ENCODE measurements around the gene PUM2. TPM values are rescaled to one million over a fixed set of nuclear protein-coding genes. Genes with fewer than 3 reads are reported as not detected.
A peak's percentile ranks its signal among the peaks of the same experiment; 100 is the strongest.
"Not testable (repeated sequence)": the region's sequence is repeated elsewhere in the genome, so short reads cannot be mapped to it uniquely, and the experiment has no call there.

The PUM2 gene
- total and polyA plus RNA-seq, 4 experiments from 2014 or later, result 20.3 to 184 (median 90.7) TPM

DNA sequence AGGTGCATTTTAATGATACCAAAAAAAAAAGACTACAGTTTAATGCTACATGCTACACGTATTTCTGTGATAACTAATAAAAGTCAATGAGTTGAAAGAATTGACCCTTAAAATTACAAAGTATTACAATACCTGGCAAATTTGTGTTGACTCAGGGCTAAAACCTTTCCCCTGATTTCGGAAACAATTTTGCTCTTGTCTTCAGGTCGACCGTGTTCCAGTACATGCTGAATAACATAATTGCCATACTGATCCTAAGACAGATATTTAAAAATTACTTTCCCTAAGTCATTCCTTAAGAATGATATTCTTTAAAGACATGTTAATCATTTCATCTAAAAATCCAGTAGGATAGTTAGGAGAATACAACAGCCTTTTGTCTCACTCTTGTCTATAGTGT is 95.9 kb downstream of the PUM2 start:
- no peak for DNase-seq
- H3K4me3 ChIP-seq (ENCODE audit: low read length in 2 of 2), result no peak overlapping the region
- no peaks in the 10 kb centered on the region for H3K4me1 ChIP-seq (ENCODE audit: insufficient read depth, low read length)
- CTCF ChIA-PET (ENCODE audit: partially characterized antibody), result no interaction called here
- H3K27ac ChIP-seq (ENCODE audit: low read depth, low read length), result no peak overlapping the region
- H3K4me3 Mint-ChIP-seq, result no peak overlapping the region
- H3K27ac Mint-ChIP-seq, result no peak overlapping the region
- H3K36me3 ChIP-seq (ENCODE audit: insufficient read depth, low read length), result peaks cover 59% of the 10 kb centered on the region
- peaks cover 0 to 2% (median 0%) of the 10 kb centered on the region in 4 donors for H3K4me1 Mint-ChIP-seq
- H3K9me3 Mint-ChIP-seq, result no peaks in the 10 kb centered on the region
- no peaks in the 10 kb centered on the region for H3K9me3 ChIP-seq (ENCODE audit: control insufficient read depth in 1 of 2, low read length in 2 of 2)
- H3K27me3 ChIP-seq (ENCODE audit: insufficient read depth, low read length), result no peaks in the 10 kb centered on the region
- H3K36me3 Mint-ChIP-seq, result peaks cover 39 to 76% of the 10 kb centered on the region in 2 donors
- no peaks in the 10 kb centered on the region for H3K27me3 Mint-ChIP-seq
- POLR2A ChIA-PET (ENCODE audit: partially characterized antibody), result no interaction called here
- intact Hi-C loops (cut with micrococcal nuclease), result loop anchor here (5.0 kb wide), 1 partner anchor 73 kb away; no protein-coding TSS in a partner anchor

DNA sequence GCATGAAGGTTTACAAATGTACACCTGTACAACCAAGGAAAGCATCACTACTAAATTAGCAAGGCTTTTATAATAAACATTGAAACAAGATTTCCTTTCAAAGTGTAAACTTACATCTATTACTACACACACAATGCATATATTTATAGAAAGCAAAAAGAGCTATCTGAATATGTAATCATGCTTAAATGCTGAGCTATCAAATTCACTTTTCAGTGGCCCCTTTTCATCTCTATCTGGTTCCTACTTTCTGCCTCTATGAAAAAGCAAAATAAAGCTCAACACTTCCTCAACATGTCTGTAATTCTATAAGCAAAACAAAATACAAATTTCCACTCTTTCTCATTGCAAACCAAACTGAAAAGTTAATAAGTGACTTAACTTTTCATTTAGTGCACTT is 100.2 kb downstream of the PUM2 start:
- Mint-ChIP-seq H3K4me3 (no peak overlapping the region), H3K36me3 (peaks cover 55 to 78% of the 10 kb centered on the region in 2 donors), H3K27me3 (no peaks in the 10 kb centered on the region), H3K4me1 (peaks cover 0 to 2% (median 0%) of the 10 kb centered on the region in 4 donors), H3K27ac (peak overlapping the region in 1 of 7 donors; percentile 61), H3K9me3 (no peaks in the 10 kb centered on the region)
- ChIA-PET CTCF (ENCODE audit: partially characterized antibody) (no interaction called here), POLR2A (ENCODE audit: partially characterized antibody) (no interaction called here)
- no peaks in the 10 kb centered on the region for H3K27me3 ChIP-seq (ENCODE audit: insufficient read depth, low read length)
- H3K4me3 ChIP-seq (ENCODE audit: low read length in 2 of 2), result no peak overlapping the region
- H3K4me1 ChIP-seq (ENCODE audit: insufficient read depth, low read length), result no peaks in the 10 kb centered on the region
- peaks cover 45% of the 10 kb centered on the region for H3K36me3 ChIP-seq (ENCODE audit: insufficient read depth, low read length)
- DNase-seq, result no peak
- no peak overlapping the region for H3K27ac ChIP-seq (ENCODE audit: low read depth, low read length)
- H3K9me3 ChIP-seq (ENCODE audit: control insufficient read depth in 1 of 2, low read length in 2 of 2), result no peaks in the 10 kb centered on the region
- intact Hi-C loops (cut with micrococcal nuclease), result no loop called here

GRCh38 chr2:20249170-20249569 is 101.5 kb downstream of the PUM2 start:
- Histone ChIP-seq H3K4me3 (ENCODE audit: low read length in 2 of 2) (no peak overlapping the region), H3K36me3 (ENCODE audit: insufficient read depth, low read length) (peaks cover 35% of the 10 kb centered on the region), H3K27me3 (ENCODE audit: insufficient read depth, low read length) (no peaks in the 10 kb centered on the region), H3K9me3 (ENCODE audit: control insufficient read depth in 1 of 2, low read length in 2 of 2) (no peaks in the 10 kb centered on the region), H3K4me1 (ENCODE audit: insufficient read depth, low read length) (no peaks in the 10 kb centered on the region), H3K27ac (ENCODE audit: low read depth, low read length) (no peak overlapping the region)
- no peaks in the 10 kb centered on the region for H3K9me3 Mint-ChIP-seq
- H3K27me3 Mint-ChIP-seq, result no peaks in the 10 kb centered on the region
- H3K4me1 Mint-ChIP-seq, result peaks cover 0 to 4% (median under 1%) of the 10 kb centered on the region in 4 donors
- DNase-seq, result no peak
- peaks cover 48 to 66% of the 10 kb centered on the region in 2 donors for H3K36me3 Mint-ChIP-seq
- no peak overlapping the region for H3K4me3 Mint-ChIP-seq
- ChIA-PET POLR2A (ENCODE audit: partially characterized antibody) (no interaction called here), CTCF (ENCODE audit: partially characterized antibody) (no interaction called here)
- H3K27ac Mint-ChIP-seq, result peak overlapping the region in 3 of 7 donors; percentile 36 to 90 (median 76)
- intact Hi-C loops (cut with micrococcal nuclease), result loop anchor here (10.0 kb wide), 1 partner anchor 406 kb away; the partner anchor contains the start of gene HS1BP3

GRCh38 chr2:20247084-20247483 is 103.6 kb downstream of the PUM2 start:
- Mint-ChIP-seq H3K36me3 (peaks cover 42 to 45% of the 10 kb centered on the region in 2 donors), H3K4me3 (no peak overlapping the region), H3K9me3 (peaks cover 0 to 2% (median 0%) of the 10 kb centered on the region in 8 donors)

DNA sequence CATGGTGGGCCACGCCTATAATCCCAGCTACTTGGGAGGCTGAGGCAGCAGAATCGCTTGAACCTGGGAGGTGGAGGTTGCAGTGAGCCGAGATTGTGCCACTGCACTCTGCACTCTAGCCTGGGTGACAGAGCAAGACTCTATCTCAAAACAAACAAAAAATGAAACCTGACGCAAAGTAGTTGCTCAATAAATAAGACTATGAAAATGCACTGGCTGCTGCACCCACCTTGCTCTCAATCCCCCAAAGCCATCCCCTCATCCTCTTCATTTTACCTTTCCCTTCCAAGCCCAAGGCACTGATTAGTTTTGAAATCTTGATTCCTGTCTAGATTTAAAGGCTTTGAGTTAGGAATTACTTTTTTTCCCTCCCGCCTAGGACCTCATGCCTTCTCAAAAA is 107.0 kb downstream of the PUM2 start:
- H3K9me3 ChIP-seq (ENCODE audit: control insufficient read depth in 1 of 2, low read length in 2 of 2); H3K4me1 ChIP-seq (ENCODE audit: insufficient read depth, low read length); H3K4me3 ChIP-seq (ENCODE audit: low read length in 2 of 2); H3K4me1 Mint-ChIP-seq; H3K27me3 ChIP-seq (ENCODE audit: insufficient read depth, low read length); CTCF ChIA-PET (ENCODE audit: partially characterized antibody); H3K27ac ChIP-seq (ENCODE audit: low read depth, low read length); H3K27me3 Mint-ChIP-seq; POLR2A ChIA-PET (ENCODE audit: partially characterized antibody); H3K36me3 ChIP-seq (ENCODE audit: insufficient read depth, low read length); H3K4me3 Mint-ChIP-seq; H3K9me3 Mint-ChIP-seq; DNase-seq: not testable (repeated sequence)
- H3K36me3 Mint-ChIP-seq, result peaks cover 14 to 15% of the 10 kb centered on the region in 2 donors
- peak overlapping the region in 3 of 7 donors; percentile 10 to 40 (median 31) for H3K27ac Mint-ChIP-seq
- intact Hi-C loops (cut with micrococcal nuclease), result loop anchor here (10.0 kb wide), 1 partner anchor 411 kb away; the partner anchor contains the start of gene HS1BP3

More at GRCh38 chr2:20247084-20247483, 103.6 kb downstream of the PUM2 start:
- Mint-ChIP-seq H3K27ac (peak overlapping the region in 2 of 7 donors; percentile 9 to 75), H3K4me1 (peaks cover under 1 to 4% (median 1%) of the 10 kb centered on the region in 4 donors), H3K27me3 (no peaks in the 10 kb centered on the region)
- no peak overlapping the region for H3K27ac ChIP-seq (ENCODE audit: low read depth, low read length)
- ChIA-PET POLR2A (ENCODE audit: partially characterized antibody) (no interaction called here), CTCF (ENCODE audit: partially characterized antibody) (no interaction called here)
- H3K4me1 ChIP-seq (ENCODE audit: insufficient read depth, low read length), result peaks cover under 1% of the 10 kb centered on the region
- no peak overlapping the region for H3K4me3 ChIP-seq (ENCODE audit: low read length in 2 of 2)
- no peaks in the 10 kb centered on the region for H3K9me3 ChIP-seq (ENCODE audit: control insufficient read depth in 1 of 2, low read length in 2 of 2)
- no peak for DNase-seq
- intact Hi-C loops (cut with micrococcal nuclease), result loop anchor here (10.0 kb wide), 1 partner anchor 408 kb away; the partner anchor contains the start of gene HS1BP3
- H3K27me3 ChIP-seq (ENCODE audit: insufficient read depth, low read length), result no peaks in the 10 kb centered on the region
- peaks cover 15% of the 10 kb centered on the region for H3K36me3 ChIP-seq (ENCODE audit: insufficient read depth, low read length)

GRCh38 chr2:20242727-20243377 is 107.8 kb downstream of the PUM2 start:
- Histone ChIP-seq H3K9me3 (ENCODE audit: control insufficient read depth in 1 of 2, low read length in 2 of 2) (no peaks in the 10 kb centered on the region), H3K36me3 (ENCODE audit: insufficient read depth, low read length) (no peaks in the 10 kb centered on the region), H3K4me1 (ENCODE audit: insufficient read depth, low read length) (peaks cover 4% of the 10 kb centered on the region), H3K27ac (ENCODE audit: low read depth, low read length) (no peak overlapping the region), H3K4me3 (ENCODE audit: low read length in 2 of 2) (no peak overlapping the region), H3K27me3 (ENCODE audit: insufficient read depth, low read length) (no peaks in the 10 kb centered on the region)
- Mint-ChIP-seq H3K9me3 (peaks cover 0 to 3% (median 0%) of the 10 kb centered on the region in 8 donors), H3K27me3 (peaks cover 4% of the 10 kb centered on the region in 2 donors), H3K4me3 (no peak overlapping the region), H3K27ac (peak overlapping the region in 2 of 7 donors; percentile 40 to 79), H3K4me1 (peaks cover 4 to 10% (median 7%) of the 10 kb centered on the region in 4 donors), H3K36me3 (peaks cover 10% of the 10 kb centered on the region in 2 donors)
- POLR2A ChIA-PET (ENCODE audit: partially characterized antibody), result no interaction called here
- no peak for DNase-seq
- CTCF ChIA-PET (ENCODE audit: partially characterized antibody), result interaction anchor here (1.2 to 1.4 kb wide), 2 partner anchors 10 to 26 kb away, joined by 3 read pairs; no protein-coding TSS in a partner anchor
- intact Hi-C loops (cut with micrococcal nuclease), result loop anchor here (10.0 kb wide), 1 partner anchor 412 kb away; the partner anchor contains the start of gene HS1BP3

- intact Hi-C loops (cut with micrococcal nuclease), result loop anchor here (10.0 kb wide), 1 partner anchor 413 kb away; the partner anchor contains the start of gene HS1BP3
These were observed 108.5 kb downstream of the PUM2 start for GRCh38 chr2:20241973-20242726.

More at GRCh38 chr2:20241973-20242726, 108.5 kb downstream of the PUM2 start:
- Histone ChIP-seq H3K27ac (ENCODE audit: low read depth, low read length) (no peak overlapping the region), H3K27me3 (ENCODE audit: insufficient read depth, low read length) (no peaks in the 10 kb centered on the region), H3K9me3 (ENCODE audit: control insufficient read depth in 1 of 2, low read length in 2 of 2) (no peaks in the 10 kb centered on the region), H3K4me1 (ENCODE audit: insufficient read depth, low read length) (peaks cover 4% of the 10 kb centered on the region), H3K36me3 (ENCODE audit: insufficient read depth, low read length) (no peaks in the 10 kb centered on the region), H3K4me3 (ENCODE audit: low read length in 2 of 2) (no peak overlapping the region)
- ChIA-PET POLR2A (ENCODE audit: partially characterized antibody) (no interaction called here), CTCF (ENCODE audit: partially characterized antibody) (interaction anchor here (1.2 to 1.4 kb wide), 3 partner anchors 11 to 27 kb away, joined by 3 read pairs; no protein-coding TSS in a partner anchor)
- Mint-ChIP-seq H3K4me1 (peaks cover 4 to 10% (median 7%) of the 10 kb centered on the region in 4 donors), H3K4me3 (peak overlapping the region in 7 of 8 donors; percentile 8 to 71 (median 41)), H3K27me3 (peaks cover 7 to 10% of the 10 kb centered on the region in 2 donors), H3K27ac (peak overlapping the region in 2 of 7 donors; percentile 5 to 39), H3K9me3 (peaks cover 0 to 6% (median under 1%) of the 10 kb centered on the region in 8 donors), H3K36me3 (peaks cover 3 to 4% of the 10 kb centered on the region in 2 donors)
- peak in 1 of 5 donors; percentile 16 for DNase-seq

All from CD4-positive, alpha-beta memory T cell (primary cell).